HG02852 (cell line): ENCODE results near the gene FAM131A.

Experiments
- ATAC-seq: cut with Tn5 transposase; IDR thresholded peaks from one replicate; pipeline ENCODE4 v1.9.1; 2021; ENCODE audit warnings: mild to moderate bottlenecking, moderate library complexity; ENCODE audit not compliant: unreplicated experiment

The FAM131A gene

DNA sequence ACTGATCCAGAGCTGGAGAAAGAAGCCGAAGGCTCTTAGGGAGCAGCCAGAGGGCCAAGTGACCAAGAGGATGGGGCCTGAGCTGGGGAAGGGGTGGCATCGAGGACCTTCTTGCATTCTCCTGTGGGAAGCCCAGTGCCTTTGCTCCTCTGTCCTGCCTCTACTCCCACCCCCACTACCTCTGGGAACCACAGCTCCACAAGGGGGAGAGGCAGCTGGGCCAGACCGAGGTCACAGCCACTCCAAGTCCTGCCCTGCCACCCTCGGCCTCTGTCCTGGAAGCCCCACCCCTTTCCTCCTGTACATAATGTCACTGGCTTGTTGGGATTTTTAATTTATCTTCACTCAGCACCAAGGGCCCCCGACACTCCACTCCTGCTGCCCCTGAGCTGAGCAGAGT lies 52.0 kb downstream of the FAM131A start:
- ATAC-seq = no peak

DNA sequence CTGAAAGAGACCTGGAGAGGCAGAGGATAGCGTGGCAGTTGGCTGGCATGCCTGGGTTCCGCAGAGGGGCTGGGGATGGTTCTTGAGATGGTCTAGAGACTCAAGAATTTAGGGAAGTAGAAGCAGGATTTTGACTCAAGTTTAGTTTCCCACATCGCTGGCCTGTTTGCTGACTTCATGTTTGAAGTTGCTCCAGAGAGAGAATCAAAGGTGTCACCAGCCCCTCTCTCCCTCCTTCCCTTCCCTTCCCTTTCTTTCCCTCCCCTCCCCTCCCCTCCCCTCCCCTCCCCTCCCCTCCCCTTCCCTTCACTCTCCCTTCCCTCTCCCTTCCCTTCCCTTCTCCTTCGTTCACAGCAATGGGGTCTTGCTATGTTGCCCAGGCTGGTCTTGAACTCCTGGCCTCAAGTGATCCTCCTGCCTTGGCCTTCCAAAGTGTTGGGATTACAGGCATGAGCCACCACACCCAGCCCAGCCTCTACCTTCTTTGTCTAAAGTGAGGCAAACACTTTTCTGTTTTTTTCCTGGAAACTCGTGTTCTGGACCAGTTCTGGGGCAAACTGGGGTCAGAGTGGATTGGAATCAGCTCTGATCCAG lies 52.6 kb downstream of the FAM131A start:
- ATAC-seq = no peak

GRCh38 chr3:184391266-184391665 lies 53.9 kb downstream of the FAM131A start:
- no peak for ATAC-seq

GRCh38 chr3:184395320-184395660 lies 57.9 kb downstream of the FAM131A start:
- no peak for ATAC-seq
